K562 (cell line): ENCODE data around the gene TNPO3. TPM values are rescaled to one million over a fixed set of nuclear protein-coding genes. Genes with fewer than 3 reads are reported as not detected.
A peak's percentile ranks its signal among the peaks of the same experiment; 100 is the strongest.

ENCODE experiments used
- BMI1 ChIP-seq: fragments of 150-350 bp; IDR thresholded peaks from 2 replicates; pipeline ENCODE4 v1.6.1; 2014; ENCODE audit warnings: low read length
- BRD9 ChIP-seq: fragments of 450-650 bp; IDR thresholded peaks from 2 replicates; pipeline ENCODE4 v1.6.1; 2018; ENCODE audit warnings: low read depth; ENCODE audit not compliant: partially characterized antibody
- CTBP1 ChIP-seq: fragments of 450-650 bp; IDR thresholded peaks from 2 replicates; pipeline ENCODE4 v1.6.1; 2016; ENCODE audit warnings: borderline replicate concordance
- MTA1 ChIP-seq: fragments of 450-650 bp; IDR thresholded peaks from 2 replicates; pipeline ENCODE4 v1.6.1; 2017; ENCODE audit warnings: borderline replicate concordance
- MYC ChIP-seq, 2 experiments: fragments of 250-450 bp in 1 of 2; sonication (Bioruptor Pico) in 1 of 2; IDR thresholded peaks; 2 replicates each; pipeline versions ENCODE4 v1.5.1 to v1.6.1; 2012 to 2021; ENCODE audit warnings: low read depth in 2 of 2, borderline replicate concordance in 1 of 2, improper control_type of control experiment in 1 of 2, low read length in 1 of 2, mild to moderate bottlenecking in 1 of 2, moderate library complexity in 1 of 2
- NEUROD1 ChIP-seq: fragments of 150-350 bp; IDR thresholded peaks from 2 replicates; pipeline ENCODE4 v1.6.1; 2014; ENCODE audit warnings: borderline replicate concordance, low read length, low read depth; ENCODE audit not compliant: partially characterized antibody
- NFE2 ChIP-seq: IDR thresholded peaks from 2 replicates; pipeline ENCODE4 v1.6.1; 2014; ENCODE audit warnings: antibody characterized with exemption, low read depth
- POLR3G ChIP-seq: IDR thresholded peaks from 2 replicates; pipeline ENCODE4 v1.6.1; 2011; ENCODE audit not compliant: insufficient read length, insufficient replicate concordance; ENCODE audit errors: extremely low read depth
- RAD21 ChIP-seq, 2 experiments: fragments of 250-450 bp in 1 of 2; fragments of 450-650 bp in 1 of 2; sonication (Bioruptor Pico) in 1 of 2; formaldehyde crosslinking in 1 of 2; IDR thresholded peaks in 1 of 2; conservative IDR thresholded peaks in 1 of 2; 2 replicates each; pipeline versions ENCODE4 v1.4.0 to v1.8.0; 2020 to 2022; ENCODE audit warnings: mild to moderate bottlenecking in 2 of 2, moderate library complexity in 1 of 2
- RB1 ChIP-seq: fragments of 450-650 bp; IDR thresholded peaks from 2 replicates; pipeline ENCODE4 v1.6.1; 2017; ENCODE audit warnings: low read depth, mild to moderate bottlenecking
- SMC3 ChIP-seq: conservative IDR thresholded peaks from 2 replicates; pipeline ENCODE4 v1.6.1; 2011; ENCODE audit warnings: low read depth, low read length, improper control_type of control experiment; ENCODE audit not compliant: insufficient read depth
- SOX6 ChIP-seq: fragments of 450-650 bp; IDR thresholded peaks from 2 replicates; pipeline ENCODE4 v1.6.1; 2014; ENCODE audit warnings: mild to moderate bottlenecking
- TBP ChIP-seq: optimal IDR thresholded peaks from 2 replicates; pipeline ENCODE3; 2011; ENCODE audit warnings: low read depth, low read length, improper control_type of control experiment
- ZNF174 ChIP-seq: fragments of 250-450 bp; sonication (Bioruptor Pico); IDR thresholded peaks from 2 replicates; pipeline ENCODE4 v1.4.0; 2020; ENCODE audit warnings: mild to moderate bottlenecking
- ZNF668 ChIP-seq: fragments of 250-450 bp; sonication (Bioruptor Pico); IDR thresholded peaks from 2 replicates; pipeline ENCODE4 v1.8.0; 2022; ENCODE audit warnings: mild to moderate bottlenecking, inconsistent platforms
- ZSCAN29 ChIP-seq: fragments of 450-650 bp; IDR thresholded peaks from 2 replicates; pipeline ENCODE4 v1.6.1; 2017
- polyA plus RNA-seq, 8 experiments: library from polyadenylated mRNA; depleted of rRNA in 4 of 8; stranded (reverse) in 5 of 8; unstranded in 3 of 8; fragments of >200 nt; fragmentation: Nextera tagmentation in 2 of 8; fragmentation: Illumina TruSeq in 1 of 8; extraction: Ambion mirVana in 2 of 8; extraction: Trizol in 1 of 8; gene quantifications; 2 replicates each; pipeline versions ENCODE4 v1.2.1 to v1.2.3, GENCODE V29; 2011 to 2014; ENCODE audit warnings: inconsistent platforms in 1 of 8, missing spikeins in 1 of 8
- total RNA-seq, 7 experiments: library from RNA; depleted of rRNA in 6 of 7; stranded (reverse); fragments of >200 nt in 6 of 7; fragmentation: Illumina TruSeq in 2 of 7; extraction: Trizol in 2 of 7; gene quantifications; 2 replicates each; pipeline versions ENCODE4 v1.2.1 to v1.2.3, GENCODE V29; 2011 to 2021; ENCODE audit warnings: low replicate concordance in 1 of 7
- TF ChIP-seq, protein P1 (sequence below): sonication (generic); formaldehyde crosslinking; IDR thresholded peaks from 2 replicates; pipeline ENCODE4 v1.8.0; 2022; ENCODE audit warnings: missing genetic modification reagents, mild to moderate bottlenecking, borderline replicate concordance
- TF ChIP-seq, protein P2 (sequence below), 2 experiments: fragments of 450-650 bp; formaldehyde crosslinking in 1 of 2; IDR thresholded peaks; 2 replicates each; pipeline versions ENCODE4 v1.4.0 to v1.6.1; 2014 to 2020; ENCODE audit warnings: mild to moderate bottlenecking in 2 of 2, borderline replicate concordance in 1 of 2, low read depth in 1 of 2

TNPO3 gene
- total and polyA plus RNA-seq, 9 of the 15 experiments (the other 6 are each of a cell fraction or from before 2014, with no cell fraction given), result 35.8 to 125 (median 110) TPM

DNA sequence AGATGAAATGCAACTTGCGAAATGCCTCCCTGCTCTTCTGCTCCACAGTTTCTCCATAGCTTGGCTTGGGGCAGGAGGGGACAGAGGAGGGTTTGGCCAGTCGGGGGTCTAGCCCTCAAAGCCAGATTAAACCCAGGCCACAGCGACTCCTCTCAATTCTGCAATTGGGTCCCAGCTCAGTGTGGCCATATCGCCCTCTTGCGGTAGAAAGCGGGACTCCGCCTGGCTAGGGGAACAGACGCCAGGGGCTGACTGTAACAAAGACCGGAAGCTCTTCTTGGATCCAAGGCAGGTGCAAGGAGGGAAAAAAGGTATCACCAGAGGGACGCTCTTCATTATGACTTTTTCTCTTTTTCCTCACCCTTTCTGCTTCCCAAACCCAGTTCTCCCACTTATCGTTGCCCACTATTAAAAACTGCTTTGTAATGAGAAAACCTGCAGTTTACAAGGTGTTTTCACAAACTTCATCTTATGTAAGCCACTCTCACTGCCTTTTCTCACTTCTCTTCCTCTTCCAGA is 36.6 kb upstream of the TNPO3 start (continued):
- TF ChIP-seq MYC (IDR thresholded peaks at IDR 0.05; ENCODE audit: low read depth, low read length) (peak; percentile 60), MYC (CRISPR knock-in tag; IDR thresholded peaks at IDR 0.05; ENCODE audit: borderline replicate concordance, low read depth) (no peak), POLR3G (no peak), RB1 (peak; percentile 88), CTBP1 (peak; percentile 61; the same call in 1 of the 2 replicates), BMI1 (no peak), SOX6 (peak; percentile 29; the same call in 1 of the 2 replicates), ZNF174 (CRISPR knock-in tag) (no peak), BRD9 (peak; percentile 61), ZNF668 (CRISPR knock-in tag) (no peak), ZSCAN29 (0 out of 2 replicates have a peak, but pooled peaks have one; percentile 31), NFE2 (0 out of 2 replicates have a peak, but pooled peaks have one; percentile 19), RAD21 (CRISPR knock-in tag; conservative IDR thresholded peaks at IDR 0.05 in 1 of 2, IDR thresholded peaks at IDR 0.05 in 1 of 2) (peak; percentile 97 to 99), MTA1 (no peak), SMC3 (peak; percentile 99), TBP (peak; percentile 14), NEUROD1 (peak; percentile 59)
- TF ChIP-seq, protein P1, sequence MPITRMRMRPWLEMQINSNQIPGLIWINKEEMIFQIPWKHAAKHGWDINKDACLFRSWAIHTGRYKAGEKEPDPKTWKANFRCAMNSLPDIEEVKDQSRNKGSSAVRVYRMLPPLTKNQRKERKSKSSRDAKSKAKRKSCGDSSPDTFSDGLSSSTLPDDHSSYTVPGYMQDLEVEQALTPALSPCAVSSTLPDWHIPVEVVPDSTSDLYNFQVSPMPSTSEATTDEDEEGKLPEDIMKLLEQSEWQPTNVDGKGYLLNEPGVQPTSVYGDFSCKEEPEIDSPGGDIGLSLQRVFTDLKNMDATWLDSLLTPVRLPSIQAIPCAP, result no peak
- TF ChIP-seq, protein P2, sequence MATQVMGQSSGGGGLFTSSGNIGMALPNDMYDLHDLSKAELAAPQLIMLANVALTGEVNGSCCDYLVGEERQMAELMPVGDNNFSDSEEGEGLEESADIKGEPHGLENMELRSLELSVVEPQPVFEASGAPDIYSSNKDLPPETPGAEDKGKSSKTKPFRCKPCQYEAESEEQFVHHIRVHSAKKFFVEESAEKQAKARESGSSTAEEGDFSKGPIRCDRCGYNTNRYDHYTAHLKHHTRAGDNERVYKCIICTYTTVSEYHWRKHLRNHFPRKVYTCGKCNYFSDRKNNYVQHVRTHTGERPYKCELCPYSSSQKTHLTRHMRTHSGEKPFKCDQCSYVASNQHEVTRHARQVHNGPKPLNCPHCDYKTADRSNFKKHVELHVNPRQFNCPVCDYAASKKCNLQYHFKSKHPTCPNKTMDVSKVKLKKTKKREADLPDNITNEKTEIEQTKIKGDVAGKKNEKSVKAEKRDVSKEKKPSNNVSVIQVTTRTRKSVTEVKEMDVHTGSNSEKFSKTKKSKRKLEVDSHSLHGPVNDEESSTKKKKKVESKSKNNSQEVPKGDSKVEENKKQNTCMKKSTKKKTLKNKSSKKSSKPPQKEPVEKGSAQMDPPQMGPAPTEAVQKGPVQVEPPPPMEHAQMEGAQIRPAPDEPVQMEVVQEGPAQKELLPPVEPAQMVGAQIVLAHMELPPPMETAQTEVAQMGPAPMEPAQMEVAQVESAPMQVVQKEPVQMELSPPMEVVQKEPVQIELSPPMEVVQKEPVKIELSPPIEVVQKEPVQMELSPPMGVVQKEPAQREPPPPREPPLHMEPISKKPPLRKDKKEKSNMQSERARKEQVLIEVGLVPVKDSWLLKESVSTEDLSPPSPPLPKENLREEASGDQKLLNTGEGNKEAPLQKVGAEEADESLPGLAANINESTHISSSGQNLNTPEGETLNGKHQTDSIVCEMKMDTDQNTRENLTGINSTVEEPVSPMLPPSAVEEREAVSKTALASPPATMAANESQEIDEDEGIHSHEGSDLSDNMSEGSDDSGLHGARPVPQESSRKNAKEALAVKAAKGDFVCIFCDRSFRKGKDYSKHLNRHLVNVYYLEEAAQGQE (IDR thresholded peaks at IDR 0.05; ENCODE audit: borderline replicate concordance), result peak; percentile 93
- TF ChIP-seq, protein P2 (CRISPR knock-in tag; IDR thresholded peaks at IDR 0.05; ENCODE audit: low read depth), result 0 out of 2 replicates have a peak, but pooled peaks have one; percentile 44
